Measurements from ENCODE around the gene TSPAN17. TPM values are rescaled to one million over a fixed set of nuclear protein-coding genes. Genes with fewer than 3 reads are reported as not detected.

TSPAN17 gene
- total RNA-seq, 1 donor from 2014 or later = 33.9 TPM

DNA sequence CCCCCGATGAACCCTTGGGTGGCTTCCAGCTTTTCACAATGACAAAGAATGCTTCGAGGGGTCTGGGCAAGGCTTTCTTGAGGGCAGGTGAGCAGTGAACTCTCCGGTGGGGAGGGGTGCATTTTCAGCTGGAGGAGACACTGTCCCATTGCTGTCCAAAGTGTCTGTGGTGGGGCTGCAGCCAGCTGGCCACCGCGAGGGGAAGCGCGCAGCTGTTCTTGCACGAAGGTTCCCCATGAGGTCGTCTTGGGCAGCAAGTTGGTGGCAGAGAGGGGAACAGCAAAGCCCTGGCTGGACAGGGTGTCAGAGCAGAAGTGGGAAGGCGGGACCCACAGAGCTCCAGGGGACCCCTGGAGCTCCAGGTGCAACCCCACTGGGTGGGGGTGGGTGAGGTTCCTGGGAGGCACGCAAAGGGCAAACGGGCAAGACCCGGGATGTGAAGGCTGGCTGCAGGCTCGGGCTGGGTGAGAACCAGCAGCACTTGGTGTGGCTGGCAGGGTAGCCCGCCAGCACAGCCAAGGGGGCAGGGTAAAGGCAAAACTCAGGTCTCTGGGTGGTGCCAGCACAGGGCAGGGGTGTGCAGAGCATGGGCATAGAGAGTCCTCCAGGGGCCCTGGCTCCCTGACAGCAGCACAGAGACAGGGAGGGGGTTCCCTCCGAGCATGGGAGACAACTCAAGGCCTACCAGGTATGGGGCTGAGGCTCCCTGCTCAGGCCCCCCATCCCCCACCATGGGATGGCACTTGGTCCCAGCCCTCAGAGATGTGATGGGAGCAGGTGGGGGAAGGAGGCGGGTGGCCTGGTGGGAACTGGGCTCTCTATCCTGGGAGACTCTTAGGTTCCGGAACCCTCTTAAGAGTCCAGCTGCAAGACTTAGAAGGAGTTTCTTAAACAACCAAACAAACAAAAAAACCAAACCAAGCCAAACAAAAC is 26.6 kb downstream of the TSPAN17 start:
- no peaks in the 10 kb centered on the region for H3K36me3 Mint-ChIP-seq (ENCODE audit: low read depth)
- no peak for DNase-seq (ENCODE audit: low spot score)
- no peaks in the 10 kb centered on the region for H3K9me3 Mint-ChIP-seq
- no peak overlapping the region for H3K27ac Mint-ChIP-seq
- intact Hi-C loops (cut with micrococcal nuclease) = no loop called here
- no peaks in the 10 kb centered on the region for H3K4me1 Mint-ChIP-seq (ENCODE audit: low read depth)
- peaks cover 12% of the 10 kb centered on the region for H3K27me3 Mint-ChIP-seq (ENCODE audit: low read depth)
- no peak overlapping the region for H3K4me3 Mint-ChIP-seq (ENCODE audit: low read depth)

DNA sequence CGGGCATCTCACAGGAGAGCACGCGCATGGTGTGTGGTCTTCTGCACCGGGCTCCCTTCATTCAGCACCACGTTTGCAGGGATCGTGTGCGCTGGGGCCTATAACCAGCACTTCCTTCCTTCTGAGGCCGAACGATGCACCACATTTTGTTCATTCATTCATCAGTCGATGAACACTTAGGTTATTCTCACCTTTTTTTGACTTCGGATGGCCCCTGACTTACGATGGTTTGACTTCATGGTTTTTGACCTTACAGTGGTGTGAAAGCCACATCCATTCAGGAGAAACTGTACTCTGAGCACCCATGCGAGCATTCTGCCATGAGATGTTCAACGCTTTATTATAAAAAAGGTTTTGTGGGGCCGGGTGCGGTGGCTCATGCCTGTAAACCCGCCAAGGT is 27.5 kb downstream of the TSPAN17 start:
- Mint-ChIP-seq H3K4me3 (ENCODE audit: low read depth) (no peak overlapping the region), H3K36me3 (ENCODE audit: low read depth) (no peaks in the 10 kb centered on the region), H3K9me3 (no peaks in the 10 kb centered on the region), H3K27me3 (ENCODE audit: low read depth) (peaks cover 20% of the 10 kb centered on the region), H3K4me1 (ENCODE audit: low read depth) (no peaks in the 10 kb centered on the region), H3K27ac (no peak overlapping the region)
- DNase-seq (ENCODE audit: low spot score) = no peak
- intact Hi-C loops (cut with micrococcal nuclease) = no loop called here

DNA sequence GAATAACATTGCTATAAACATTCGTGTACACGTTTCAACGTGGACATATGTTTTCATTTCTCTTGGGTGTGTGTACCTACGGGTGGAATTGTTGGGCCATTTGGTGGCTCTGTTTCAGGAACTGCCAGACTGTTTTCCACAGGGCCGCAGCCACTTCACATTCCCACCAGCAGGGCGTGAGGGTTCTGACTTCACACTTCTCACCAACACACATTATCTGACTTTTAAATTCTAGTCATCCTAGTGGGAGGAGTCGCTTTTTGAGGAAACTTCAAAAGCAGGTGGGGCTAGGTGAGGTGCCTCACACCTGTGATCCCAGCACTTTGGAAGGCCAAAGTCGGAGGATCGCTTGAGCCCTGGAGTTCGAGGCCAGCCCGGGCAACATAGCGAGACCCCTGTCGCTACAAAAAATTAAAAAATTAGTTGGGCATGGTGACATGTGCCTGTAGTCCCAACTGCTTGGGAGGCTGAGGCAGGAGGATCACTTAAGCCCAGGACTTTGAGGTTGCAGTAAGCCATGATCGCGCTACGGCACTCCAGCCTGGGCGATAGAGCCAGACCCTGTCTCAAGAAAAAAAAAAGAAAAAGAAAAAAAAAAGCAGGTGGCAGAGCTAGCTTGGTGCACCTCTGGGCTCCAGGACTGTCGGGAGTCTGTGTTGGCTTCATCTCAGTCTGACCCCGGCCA is 28.5 kb downstream of the TSPAN17 start:
- Mint-ChIP-seq H3K27ac (no peak overlapping the region), H3K9me3 (no peaks in the 10 kb centered on the region), H3K4me3 (ENCODE audit: low read depth) (no peak overlapping the region), H3K36me3 (ENCODE audit: low read depth) (no peaks in the 10 kb centered on the region), H3K27me3 (ENCODE audit: low read depth) (peaks cover 22% of the 10 kb centered on the region), H3K4me1 (ENCODE audit: low read depth) (no peaks in the 10 kb centered on the region)
- DNase-seq (ENCODE audit: low spot score) = no peak
- intact Hi-C loops (cut with micrococcal nuclease) = no loop called here

DNA sequence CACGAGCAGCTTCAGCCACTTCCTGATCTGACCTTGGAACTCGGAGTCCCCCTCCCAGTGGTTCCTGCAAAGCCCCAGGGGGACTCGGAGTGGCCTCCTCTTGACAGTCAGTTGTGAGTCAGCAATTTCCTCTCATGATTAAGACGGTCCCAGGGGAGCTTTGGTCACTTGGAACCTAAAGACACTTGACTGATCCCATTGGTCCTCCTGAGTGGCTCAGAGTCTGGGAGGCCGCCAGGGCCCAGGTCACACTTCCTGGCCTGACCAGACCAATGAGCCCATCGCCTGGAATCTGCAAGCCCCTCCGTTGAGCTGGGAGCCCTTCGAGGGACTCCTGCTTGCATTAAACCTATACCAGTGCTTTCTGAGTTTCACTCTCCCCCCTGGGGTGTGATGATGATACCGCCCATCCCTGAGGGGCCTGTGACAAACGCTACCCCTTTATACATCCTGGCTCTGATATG is 29.1 kb downstream of the TSPAN17 start:
- Mint-ChIP-seq H3K27me3 (ENCODE audit: low read depth) (peaks cover 23% of the 10 kb centered on the region), H3K36me3 (ENCODE audit: low read depth) (no peaks in the 10 kb centered on the region), H3K27ac (no peak overlapping the region), H3K4me3 (ENCODE audit: low read depth) (no peak overlapping the region), H3K9me3 (no peaks in the 10 kb centered on the region), H3K4me1 (ENCODE audit: low read depth) (no peaks in the 10 kb centered on the region)
- DNase-seq (ENCODE audit: low spot score) = no peak
- intact Hi-C loops (cut with micrococcal nuclease) = no loop called here

DNA sequence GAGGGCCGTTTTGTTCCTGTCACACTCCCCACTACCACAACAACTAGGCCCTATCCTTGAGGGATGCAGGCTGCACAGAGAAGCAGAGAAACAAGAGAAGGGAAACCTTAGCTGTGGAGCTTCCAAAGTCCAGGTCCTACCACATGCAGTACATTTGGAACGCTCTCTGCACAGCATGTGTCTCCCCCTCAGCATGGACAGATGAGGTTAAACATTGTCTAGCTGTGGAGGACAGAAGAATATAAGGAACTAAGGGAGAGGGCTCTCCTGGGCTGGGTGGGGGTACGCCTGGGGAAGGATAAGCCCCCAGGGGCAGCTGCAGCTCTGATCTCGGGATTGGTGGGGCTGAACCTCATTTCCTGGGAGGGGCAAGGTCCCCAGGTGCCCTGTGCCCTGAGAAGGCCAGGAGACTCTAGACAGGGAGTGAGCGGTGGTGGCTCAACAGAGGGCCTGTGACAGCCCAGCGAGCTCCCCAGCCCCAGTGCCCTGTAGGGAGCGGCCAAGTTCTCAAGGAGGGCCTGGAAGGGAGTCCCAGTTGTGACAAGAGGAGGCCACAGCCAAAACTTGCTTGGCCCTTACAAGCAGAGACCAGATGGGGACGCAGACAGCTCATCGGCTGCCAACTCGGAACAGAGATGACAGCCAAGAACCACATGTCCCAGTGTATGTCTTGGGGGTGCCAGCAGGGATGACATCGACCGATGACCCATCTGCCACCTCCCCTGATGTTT is 30.1 kb downstream of the TSPAN17 start:
- no peak for DNase-seq (ENCODE audit: low spot score)
- Mint-ChIP-seq H3K27ac (no peak overlapping the region), H3K27me3 (ENCODE audit: low read depth) (peaks cover 28% of the 10 kb centered on the region), H3K4me1 (ENCODE audit: low read depth) (no peaks in the 10 kb centered on the region), H3K4me3 (ENCODE audit: low read depth) (no peak overlapping the region), H3K36me3 (ENCODE audit: low read depth) (no peaks in the 10 kb centered on the region), H3K9me3 (no peaks in the 10 kb centered on the region)
- intact Hi-C loops (cut with micrococcal nuclease) = no loop called here

DNA sequence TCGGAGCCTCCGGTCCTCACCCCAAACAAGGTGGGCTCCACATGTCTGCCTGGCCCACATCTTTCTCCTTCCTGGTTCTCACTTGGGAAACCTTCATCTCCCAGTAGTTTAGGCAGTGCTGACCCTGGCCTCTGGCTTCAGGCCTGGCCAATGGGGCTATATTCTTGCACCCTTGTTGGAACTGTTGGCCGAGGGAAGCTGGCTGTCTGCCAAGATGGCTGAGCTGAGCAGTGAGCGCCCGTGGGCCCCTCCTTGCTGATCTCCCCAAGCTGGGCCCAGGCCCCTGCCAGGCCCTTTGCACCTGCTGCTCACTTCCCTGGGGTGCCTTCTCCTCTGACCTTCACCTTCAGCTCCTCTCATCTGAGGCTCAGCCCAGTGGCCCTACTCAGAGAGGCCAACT is 31.3 kb downstream of the TSPAN17 start:
- Mint-ChIP-seq H3K36me3 (ENCODE audit: low read depth) (no peaks in the 10 kb centered on the region), H3K4me1 (ENCODE audit: low read depth) (no peaks in the 10 kb centered on the region), H3K4me3 (ENCODE audit: low read depth) (no peak overlapping the region), H3K27me3 (ENCODE audit: low read depth) (peaks cover 32% of the 10 kb centered on the region), H3K27ac (no peak overlapping the region), H3K9me3 (no peaks in the 10 kb centered on the region)
- intact Hi-C loops (cut with micrococcal nuclease) = no loop called here
- no peak for DNase-seq (ENCODE audit: low spot score)

DNA sequence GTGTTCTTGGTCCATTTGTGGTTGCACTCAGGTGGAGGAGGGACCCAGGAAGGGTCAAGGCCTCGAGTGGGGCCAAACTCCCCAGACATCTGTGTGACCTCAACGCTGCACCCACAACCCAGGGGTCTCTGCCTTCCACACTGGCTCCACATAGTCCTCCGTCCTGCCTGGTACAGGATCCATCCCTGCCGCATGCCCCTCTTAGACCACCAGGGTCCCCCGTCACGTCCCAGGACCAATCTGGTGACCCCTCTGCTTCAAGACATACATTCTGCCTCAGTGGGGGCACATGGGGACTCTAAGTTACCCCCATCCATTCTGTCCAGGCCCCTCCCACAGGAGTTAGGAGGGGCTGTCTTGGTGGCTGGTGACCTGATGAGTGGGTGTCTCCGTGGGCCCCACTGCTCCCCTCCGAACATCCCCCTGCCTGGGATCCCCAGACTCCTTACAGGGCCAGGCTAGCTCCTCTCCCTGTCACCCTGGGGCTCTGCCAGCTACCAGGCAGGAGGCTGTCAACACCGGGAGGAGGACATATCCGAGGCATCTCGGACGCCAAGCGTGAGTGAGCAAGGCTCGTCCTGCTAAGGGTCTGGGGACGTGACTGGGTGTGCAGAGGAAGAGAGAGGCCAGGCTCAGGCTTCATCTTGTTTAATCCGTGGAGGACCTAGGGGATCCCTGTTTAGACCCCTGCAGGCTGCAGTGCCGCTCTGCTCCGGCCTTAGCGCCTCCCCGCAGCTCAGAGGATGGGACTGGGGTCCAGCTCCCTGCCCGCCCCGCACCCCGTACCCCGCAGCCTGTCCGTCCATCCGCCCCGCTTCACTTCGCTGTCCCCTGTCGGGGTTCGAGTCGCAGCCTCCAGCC is 32.3 kb downstream of the TSPAN17 start:
- DNase-seq (ENCODE audit: low spot score) = no peak
- no peaks in the 10 kb centered on the region for H3K36me3 Mint-ChIP-seq (ENCODE audit: low read depth)
- intact Hi-C loops (cut with micrococcal nuclease) = no loop called here
- peaks cover 37% of the 10 kb centered on the region for H3K27me3 Mint-ChIP-seq (ENCODE audit: low read depth)
- no peaks in the 10 kb centered on the region for H3K9me3 Mint-ChIP-seq
- H3K27ac Mint-ChIP-seq = no peak overlapping the region
- H3K4me3 Mint-ChIP-seq (ENCODE audit: low read depth) = no peak overlapping the region
- no peaks in the 10 kb centered on the region for H3K4me1 Mint-ChIP-seq (ENCODE audit: low read depth)

DNA sequence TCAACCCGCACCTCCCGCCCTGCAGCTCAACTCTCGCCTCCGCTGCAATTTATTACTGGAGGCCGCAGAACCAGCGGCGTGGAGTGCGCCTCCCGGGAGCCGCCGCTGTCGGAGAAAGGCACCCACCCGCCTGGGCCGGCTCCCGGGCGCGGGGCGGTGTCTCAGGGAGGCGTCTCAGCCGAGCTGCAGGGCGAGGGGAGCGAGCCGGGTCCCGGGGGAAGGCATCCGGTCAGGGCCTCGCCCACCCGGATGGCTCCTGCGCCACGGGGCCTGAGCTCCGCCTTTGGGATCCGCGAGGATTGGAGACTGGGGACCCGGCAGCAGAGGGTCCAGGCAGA is 32.9 kb downstream of the TSPAN17 start:
- Mint-ChIP-seq H3K9me3 (peaks cover 3% of the 10 kb centered on the region), H3K4me3 (ENCODE audit: low read depth) (no peak overlapping the region), H3K27ac (no peak overlapping the region), H3K36me3 (ENCODE audit: low read depth) (no peaks in the 10 kb centered on the region), H3K4me1 (ENCODE audit: low read depth) (no peaks in the 10 kb centered on the region), H3K27me3 (ENCODE audit: low read depth) (peaks cover 40% of the 10 kb centered on the region)
- no peak for DNase-seq (ENCODE audit: low spot score)
- intact Hi-C loops (cut with micrococcal nuclease) = no loop called here

DNA sequence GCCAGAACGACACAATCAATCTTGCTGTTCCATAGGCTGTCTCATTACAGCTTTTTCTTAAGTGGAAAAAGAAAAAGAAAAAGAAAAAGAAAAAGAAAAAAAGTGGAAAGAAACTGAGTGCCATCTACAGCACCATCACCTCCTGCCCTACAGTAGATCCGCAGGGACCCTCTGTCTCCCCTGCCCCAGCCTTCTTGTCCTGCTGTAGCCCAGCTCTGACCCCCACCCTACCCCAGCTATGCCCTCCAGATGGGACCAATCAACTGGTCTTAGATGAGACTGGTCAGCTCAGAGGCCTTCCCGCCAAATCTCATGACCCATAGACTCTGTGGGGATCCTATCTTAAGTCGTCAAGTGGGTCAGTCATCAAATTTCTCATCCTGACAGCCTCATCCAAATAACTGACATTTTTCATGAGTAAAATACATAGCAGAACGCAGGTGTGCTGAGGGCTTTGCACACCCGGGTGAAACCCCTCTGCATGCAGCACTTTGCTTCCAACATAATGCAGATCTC is 34.8 kb downstream of the TSPAN17 start:
- no peaks in the 10 kb centered on the region for H3K4me1 Mint-ChIP-seq (ENCODE audit: low read depth)
- intact Hi-C loops (cut with micrococcal nuclease) = no loop called here
- no peak for DNase-seq (ENCODE audit: low spot score)
- H3K27me3 Mint-ChIP-seq (ENCODE audit: low read depth) = peaks cover 43% of the 10 kb centered on the region
- H3K9me3 Mint-ChIP-seq = peaks cover 9% of the 10 kb centered on the region
- H3K36me3 Mint-ChIP-seq (ENCODE audit: low read depth) = no peaks in the 10 kb centered on the region
- H3K4me3 Mint-ChIP-seq (ENCODE audit: low read depth) = no peak overlapping the region
- no peak overlapping the region for H3K27ac Mint-ChIP-seq

DNA sequence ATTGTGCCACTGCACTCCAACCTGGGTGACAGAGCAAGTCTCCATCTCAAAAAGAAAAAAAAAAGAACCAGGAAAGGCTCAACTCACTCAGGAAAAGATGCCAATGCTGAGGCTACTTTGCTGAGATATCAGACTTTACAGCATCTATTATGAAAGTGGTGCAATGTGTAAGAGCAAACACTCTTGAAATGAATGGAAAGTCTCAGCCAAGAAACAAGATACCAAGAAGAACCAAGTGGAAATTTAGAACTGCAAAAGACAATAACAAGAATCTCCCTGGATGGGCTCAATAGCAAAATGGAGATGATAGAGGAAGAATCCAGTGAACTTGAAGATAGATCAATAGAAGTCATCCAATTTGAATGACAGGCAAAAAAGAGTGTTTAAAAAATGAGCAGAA is 37.7 kb downstream of the TSPAN17 start:
- no peak overlapping the region for H3K4me3 Mint-ChIP-seq (ENCODE audit: low read depth)
- H3K36me3 Mint-ChIP-seq (ENCODE audit: low read depth) = no peaks in the 10 kb centered on the region
- peaks cover 25% of the 10 kb centered on the region for H3K27me3 Mint-ChIP-seq (ENCODE audit: low read depth)
- intact Hi-C loops (cut with micrococcal nuclease) = no loop called here
- H3K9me3 Mint-ChIP-seq = peaks cover 9% of the 10 kb centered on the region
- H3K27ac Mint-ChIP-seq = no peak overlapping the region
- no peaks in the 10 kb centered on the region for H3K4me1 Mint-ChIP-seq (ENCODE audit: low read depth)
- DNase-seq (ENCODE audit: low spot score) = no peak

DNA sequence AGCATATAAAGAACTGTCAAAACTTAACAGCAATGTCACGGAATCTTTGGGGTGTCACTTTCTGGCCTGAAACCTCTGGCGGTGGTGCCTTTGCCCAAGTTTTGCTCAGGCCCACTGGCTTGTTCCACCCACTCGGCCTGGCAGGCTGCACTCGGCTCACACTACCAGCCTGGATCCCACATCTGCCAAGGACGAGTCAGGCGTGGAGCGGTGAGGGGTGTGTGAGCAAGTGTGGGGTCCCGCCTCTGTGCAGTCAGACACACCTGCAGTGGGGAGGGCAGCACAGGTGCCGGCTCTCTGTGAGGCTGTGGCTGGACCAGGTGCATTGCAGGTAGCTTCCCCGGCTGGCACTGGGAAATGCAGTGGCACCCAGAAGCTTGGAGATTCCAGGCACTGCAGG is 40.0 kb downstream of the TSPAN17 start:
- peaks cover 9% of the 10 kb centered on the region for H3K9me3 Mint-ChIP-seq
- H3K4me3 Mint-ChIP-seq (ENCODE audit: low read depth) = no peak overlapping the region
- intact Hi-C loops (cut with micrococcal nuclease) = no loop called here
- no peak overlapping the region for H3K27ac Mint-ChIP-seq
- peaks cover 28% of the 10 kb centered on the region for H3K27me3 Mint-ChIP-seq (ENCODE audit: low read depth)
- no peaks in the 10 kb centered on the region for H3K4me1 Mint-ChIP-seq (ENCODE audit: low read depth)
- DNase-seq (ENCODE audit: low spot score) = no peak
- no peaks in the 10 kb centered on the region for H3K36me3 Mint-ChIP-seq (ENCODE audit: low read depth)

DNA sequence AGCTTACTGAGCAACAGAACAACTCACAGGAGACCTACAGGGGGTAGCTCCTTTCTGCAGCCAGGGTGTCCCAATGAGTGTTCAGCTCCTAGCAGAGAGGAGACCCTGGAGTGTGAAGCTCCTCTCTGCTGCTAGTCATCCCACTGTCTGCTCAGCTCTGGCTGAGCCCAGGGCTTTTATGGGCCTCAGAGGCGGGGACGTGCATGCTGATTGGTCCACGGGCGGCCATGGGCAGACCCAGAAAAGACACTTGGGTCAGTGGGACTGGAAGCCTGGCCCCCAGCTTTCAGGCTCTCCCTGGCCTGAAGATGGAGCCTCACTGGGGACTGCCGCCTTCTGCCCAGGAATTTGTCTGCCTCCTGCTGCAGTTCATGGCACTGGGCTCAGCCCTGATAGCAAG is 40.6 kb downstream of the TSPAN17 start:
- H3K9me3 Mint-ChIP-seq = peaks cover 9% of the 10 kb centered on the region
- no peak overlapping the region for H3K4me3 Mint-ChIP-seq (ENCODE audit: low read depth)
- intact Hi-C loops (cut with micrococcal nuclease) = no loop called here
- no peak overlapping the region for H3K27ac Mint-ChIP-seq
- H3K4me1 Mint-ChIP-seq (ENCODE audit: low read depth) = no peaks in the 10 kb centered on the region
- H3K27me3 Mint-ChIP-seq (ENCODE audit: low read depth) = peaks cover 28% of the 10 kb centered on the region
- no peaks in the 10 kb centered on the region for H3K36me3 Mint-ChIP-seq (ENCODE audit: low read depth)
- no peak for DNase-seq (ENCODE audit: low spot score)
